ENCODE measurements around the gene BCL6B.
"Not testable (repeated sequence)": the region's sequence is repeated elsewhere in the genome, so short reads cannot be mapped to it uniquely, and the experiment has no call there.

The BCL6B gene, protein sequence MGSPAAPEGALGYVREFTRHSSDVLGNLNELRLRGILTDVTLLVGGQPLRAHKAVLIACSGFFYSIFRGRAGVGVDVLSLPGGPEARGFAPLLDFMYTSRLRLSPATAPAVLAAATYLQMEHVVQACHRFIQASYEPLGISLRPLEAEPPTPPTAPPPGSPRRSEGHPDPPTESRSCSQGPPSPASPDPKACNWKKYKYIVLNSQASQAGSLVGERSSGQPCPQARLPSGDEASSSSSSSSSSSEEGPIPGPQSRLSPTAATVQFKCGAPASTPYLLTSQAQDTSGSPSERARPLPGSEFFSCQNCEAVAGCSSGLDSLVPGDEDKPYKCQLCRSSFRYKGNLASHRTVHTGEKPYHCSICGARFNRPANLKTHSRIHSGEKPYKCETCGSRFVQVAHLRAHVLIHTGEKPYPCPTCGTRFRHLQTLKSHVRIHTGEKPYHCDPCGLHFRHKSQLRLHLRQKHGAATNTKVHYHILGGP

DNA sequence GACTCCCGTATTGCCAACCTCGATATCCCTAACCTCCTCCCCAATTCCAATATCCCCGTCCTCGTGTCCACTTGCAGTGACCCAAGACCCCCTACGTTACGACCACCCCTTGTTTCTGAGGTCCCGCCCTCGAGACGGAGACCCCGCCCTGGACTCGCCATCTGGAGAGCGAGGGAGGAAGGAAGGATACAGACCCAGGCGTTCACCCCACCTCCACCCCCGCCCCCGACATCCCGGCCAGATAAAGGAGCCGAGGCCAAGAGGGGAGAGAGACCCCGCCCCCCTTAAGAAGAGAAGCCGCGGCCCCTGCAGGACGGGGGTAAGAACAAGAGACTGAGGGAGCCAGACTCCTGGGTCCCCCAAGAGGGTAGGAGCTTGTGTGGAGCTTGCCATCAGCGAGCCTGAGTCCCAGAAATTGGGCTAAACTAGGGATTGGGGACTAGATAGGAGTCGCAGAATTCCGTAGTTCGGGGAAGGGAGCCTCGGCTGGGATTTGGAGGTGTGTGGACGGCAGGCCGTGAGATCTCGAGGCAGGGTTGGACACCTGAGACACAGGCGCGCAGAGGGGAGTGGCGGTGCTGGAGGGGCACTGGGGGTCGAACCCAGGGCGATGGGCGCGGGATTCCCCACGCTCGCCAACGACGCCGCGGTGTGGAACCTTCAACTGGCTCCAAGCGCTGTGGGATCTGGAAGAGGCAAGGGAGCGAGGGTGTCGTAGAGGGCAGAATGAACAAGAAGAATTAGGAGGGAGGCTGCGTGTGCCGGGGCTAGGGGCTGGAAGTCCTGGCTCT is at the start of gene BCL6B:
Gene BCL6B (plus strand): TSS at position 270 of the 791 bp plus-strand sequence. CDS start 622 bp downstream, outside the sequence.
- Histone ChIP-seq H3K9ac (ENCODE audit: low read depth, low read length) (no peak within 1 kb of the TSS; the same call in 1 of the 2 replicates), H3K4me3 (ENCODE audit: low read depth, low read length) (peak within 1 kb of the TSS; percentile 64), H3K27me3 (ENCODE audit: control insufficient read depth, insufficient read depth, low read length) (peaks cover 33% of the 10 kb centered on the region), H3K9me3 (ENCODE audit: control insufficient read depth, insufficient read depth, low read length) (no peaks in the 10 kb centered on the region), H3K36me3 (ENCODE audit: control insufficient read depth, insufficient read depth, low read length) (no peaks in the 10 kb centered on the region), H3K27ac (ENCODE audit: low read depth, low read length) (no peak within 1 kb of the TSS), H3K4me1 (ENCODE audit: control insufficient read depth, insufficient read depth, low read length) (peaks cover 12% of the 10 kb centered on the region)

DNA sequence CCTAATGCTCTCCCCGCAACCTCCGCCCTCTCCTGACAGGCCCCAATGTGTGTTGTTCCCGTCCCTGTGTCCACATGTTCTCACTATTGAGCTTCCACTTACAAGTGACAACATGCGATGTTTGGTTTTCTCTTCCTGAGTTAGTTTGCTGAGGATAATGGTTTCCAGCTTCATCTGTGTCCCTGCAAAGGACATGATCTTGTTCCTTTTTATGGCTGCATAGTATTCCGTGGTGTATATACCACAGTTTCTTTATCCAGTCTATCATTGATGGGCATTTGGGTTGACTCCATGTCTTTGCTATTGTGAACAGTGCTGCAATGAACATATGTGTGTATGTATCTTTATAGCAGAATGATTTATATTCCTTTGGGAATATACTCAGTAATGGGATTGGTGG is 43.4 kb upstream of the BCL6B start:
- not testable (repeated sequence) for H3K9me3 ChIP-seq (ENCODE audit: control insufficient read depth, insufficient read depth, low read length); H3K27me3 ChIP-seq (ENCODE audit: control insufficient read depth, insufficient read depth, low read length); H3K36me3 ChIP-seq (ENCODE audit: control insufficient read depth, insufficient read depth, low read length); H3K9ac ChIP-seq (ENCODE audit: low read depth, low read length); H3K4me3 ChIP-seq (ENCODE audit: low read depth, low read length); H3K27ac ChIP-seq (ENCODE audit: low read depth, low read length); H3K4me1 ChIP-seq (ENCODE audit: control insufficient read depth, insufficient read depth, low read length)

DNA sequence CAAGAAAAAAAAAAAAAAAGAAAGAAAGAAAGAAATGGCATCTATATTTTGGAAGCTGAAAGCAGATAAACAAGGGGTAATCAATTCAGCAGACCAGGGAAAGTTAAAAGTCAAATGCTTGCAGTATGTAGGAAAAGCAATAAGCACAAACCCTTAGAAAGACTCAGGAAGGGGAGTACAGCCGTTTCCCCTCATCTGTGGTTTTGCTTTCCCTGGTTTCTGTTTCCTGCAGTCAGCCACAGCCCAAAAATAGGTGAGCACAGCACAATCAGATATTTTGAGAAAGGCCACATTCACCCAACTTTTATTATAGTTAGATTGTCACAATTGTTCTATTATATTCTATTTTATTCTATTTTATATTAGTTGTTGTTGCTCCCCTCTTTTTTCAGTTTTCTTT is 41.4 kb upstream of the BCL6B start:
- Histone ChIP-seq H3K4me1 (ENCODE audit: control insufficient read depth, insufficient read depth, low read length) (no peaks in the 10 kb centered on the region), H3K9ac (ENCODE audit: low read depth, low read length) (no peak overlapping the region), H3K9me3 (ENCODE audit: control insufficient read depth, insufficient read depth, low read length) (no peaks in the 10 kb centered on the region), H3K36me3 (ENCODE audit: control insufficient read depth, insufficient read depth, low read length) (no peaks in the 10 kb centered on the region), H3K27ac (ENCODE audit: low read depth, low read length) (no peak overlapping the region), H3K4me3 (ENCODE audit: low read depth, low read length) (no peak overlapping the region), H3K27me3 (ENCODE audit: control insufficient read depth, insufficient read depth, low read length) (no peaks in the 10 kb centered on the region)

GRCh38 chr17:6985266-6985665 is 37.6 kb upstream of the BCL6B start:
- no peaks in the 10 kb centered on the region for H3K9me3 ChIP-seq (ENCODE audit: control insufficient read depth, insufficient read depth, low read length)
- no peaks in the 10 kb centered on the region for H3K27me3 ChIP-seq (ENCODE audit: control insufficient read depth, insufficient read depth, low read length)
- no peaks in the 10 kb centered on the region for H3K36me3 ChIP-seq (ENCODE audit: control insufficient read depth, insufficient read depth, low read length)
- H3K9ac ChIP-seq (ENCODE audit: low read depth, low read length) = no peak overlapping the region
- H3K4me1 ChIP-seq (ENCODE audit: control insufficient read depth, insufficient read depth, low read length) = no peaks in the 10 kb centered on the region
- no peak overlapping the region for H3K4me3 ChIP-seq (ENCODE audit: low read depth, low read length)
- no peak overlapping the region for H3K27ac ChIP-seq (ENCODE audit: low read depth, low read length)

DNA sequence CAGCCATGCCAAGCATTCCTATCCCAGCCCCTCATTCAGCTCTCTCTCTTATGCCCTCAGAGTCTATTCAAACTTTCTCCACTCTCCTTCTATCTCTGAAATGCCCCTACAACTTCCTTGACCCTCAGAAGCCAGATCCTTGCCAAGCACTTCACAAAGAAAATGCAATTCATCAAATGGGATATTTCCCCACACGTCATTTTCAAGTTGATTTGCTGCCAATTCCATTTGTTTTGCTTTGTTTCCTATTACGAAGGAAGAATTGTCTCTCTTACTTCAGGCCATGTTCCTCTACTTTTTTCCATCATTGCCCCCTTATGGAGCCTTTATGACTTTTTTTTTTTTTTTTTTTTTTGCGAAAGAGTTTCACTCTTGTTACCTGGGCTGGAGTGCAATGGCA is 36.2 kb upstream of the BCL6B start:
- no peak overlapping the region for H3K4me3 ChIP-seq (ENCODE audit: low read depth, low read length)
- no peaks in the 10 kb centered on the region for H3K9me3 ChIP-seq (ENCODE audit: control insufficient read depth, insufficient read depth, low read length)
- no peaks in the 10 kb centered on the region for H3K36me3 ChIP-seq (ENCODE audit: control insufficient read depth, insufficient read depth, low read length)
- no peaks in the 10 kb centered on the region for H3K4me1 ChIP-seq (ENCODE audit: control insufficient read depth, insufficient read depth, low read length)
- no peak overlapping the region for H3K27ac ChIP-seq (ENCODE audit: low read depth, low read length)
- no peak overlapping the region for H3K9ac ChIP-seq (ENCODE audit: low read depth, low read length)
- H3K27me3 ChIP-seq (ENCODE audit: control insufficient read depth, insufficient read depth, low read length) = no peaks in the 10 kb centered on the region

DNA sequence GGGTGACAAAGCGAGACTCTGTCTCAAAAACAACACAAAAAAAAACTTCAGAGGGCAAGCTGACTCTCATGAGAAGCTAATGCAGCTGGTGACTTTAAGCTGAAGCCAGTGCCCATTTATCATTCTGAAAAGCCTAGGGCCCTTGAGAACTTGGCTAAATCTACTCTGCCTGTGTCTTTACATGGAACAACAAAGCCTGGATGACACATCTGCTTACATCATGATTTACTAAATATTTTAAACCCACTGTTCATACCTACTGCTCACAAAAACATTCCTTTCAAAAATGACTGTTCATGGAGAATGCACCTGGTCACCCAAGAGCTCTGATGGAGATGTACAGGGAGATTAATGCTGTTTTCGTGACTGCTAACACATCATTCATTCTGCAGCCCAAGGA is 33.1 kb upstream of the BCL6B start:
- Histone ChIP-seq H3K4me3 (ENCODE audit: low read depth, low read length) (no peak overlapping the region), H3K27ac (ENCODE audit: low read depth, low read length) (no peak overlapping the region), H3K9me3 (ENCODE audit: control insufficient read depth, insufficient read depth, low read length) (no peaks in the 10 kb centered on the region), H3K9ac (ENCODE audit: low read depth, low read length) (no peak overlapping the region), H3K36me3 (ENCODE audit: control insufficient read depth, insufficient read depth, low read length) (no peaks in the 10 kb centered on the region), H3K4me1 (ENCODE audit: control insufficient read depth, insufficient read depth, low read length) (no peaks in the 10 kb centered on the region), H3K27me3 (ENCODE audit: control insufficient read depth, insufficient read depth, low read length) (peaks cover 12% of the 10 kb centered on the region)

- not testable (repeated sequence) for H3K36me3 ChIP-seq (ENCODE audit: control insufficient read depth, insufficient read depth, low read length); H3K27ac ChIP-seq (ENCODE audit: low read depth, low read length); H3K9me3 ChIP-seq (ENCODE audit: control insufficient read depth, insufficient read depth, low read length); H3K4me3 ChIP-seq (ENCODE audit: low read depth, low read length); H3K9ac ChIP-seq (ENCODE audit: low read depth, low read length); H3K4me1 ChIP-seq (ENCODE audit: control insufficient read depth, insufficient read depth, low read length)
- peaks cover 36% of the 10 kb centered on the region for H3K27me3 ChIP-seq (ENCODE audit: control insufficient read depth, insufficient read depth, low read length)
Observed at GRCh38 chr17:6993613-6994056, 29.2 kb upstream of the BCL6B start.

- Histone ChIP-seq H3K27ac (ENCODE audit: low read depth, low read length) (no peak overlapping the region), H3K4me1 (ENCODE audit: control insufficient read depth, insufficient read depth, low read length) (no peaks in the 10 kb centered on the region), H3K9ac (ENCODE audit: low read depth, low read length) (no peak overlapping the region), H3K27me3 (ENCODE audit: control insufficient read depth, insufficient read depth, low read length) (peaks cover 36% of the 10 kb centered on the region), H3K36me3 (ENCODE audit: control insufficient read depth, insufficient read depth, low read length) (peaks cover 3% of the 10 kb centered on the region; the same call in 1 of the 2 replicates), H3K4me3 (ENCODE audit: low read depth, low read length) (no peak overlapping the region), H3K9me3 (ENCODE audit: control insufficient read depth, insufficient read depth, low read length) (no peaks in the 10 kb centered on the region)
Observed at GRCh38 chr17:6994118-6994598, 28.7 kb upstream of the BCL6B start.

- H3K4me3 ChIP-seq (ENCODE audit: low read depth, low read length) = peak overlapping the region; percentile 77; the same call in 1 of the 2 replicates
- H3K9ac ChIP-seq (ENCODE audit: low read depth, low read length) = no peak overlapping the region
- H3K36me3 ChIP-seq (ENCODE audit: control insufficient read depth, insufficient read depth, low read length) = peaks cover 3% of the 10 kb centered on the region; the same call in 1 of the 2 replicates
- no peaks in the 10 kb centered on the region for H3K4me1 ChIP-seq (ENCODE audit: control insufficient read depth, insufficient read depth, low read length)
- peaks cover 36% of the 10 kb centered on the region for H3K27me3 ChIP-seq (ENCODE audit: control insufficient read depth, insufficient read depth, low read length)
- no peak overlapping the region for H3K27ac ChIP-seq (ENCODE audit: low read depth, low read length)
- H3K9me3 ChIP-seq (ENCODE audit: control insufficient read depth, insufficient read depth, low read length) = no peaks in the 10 kb centered on the region
Observed at GRCh38 chr17:6994666-6995256, 28.1 kb upstream of the BCL6B start.

DNA sequence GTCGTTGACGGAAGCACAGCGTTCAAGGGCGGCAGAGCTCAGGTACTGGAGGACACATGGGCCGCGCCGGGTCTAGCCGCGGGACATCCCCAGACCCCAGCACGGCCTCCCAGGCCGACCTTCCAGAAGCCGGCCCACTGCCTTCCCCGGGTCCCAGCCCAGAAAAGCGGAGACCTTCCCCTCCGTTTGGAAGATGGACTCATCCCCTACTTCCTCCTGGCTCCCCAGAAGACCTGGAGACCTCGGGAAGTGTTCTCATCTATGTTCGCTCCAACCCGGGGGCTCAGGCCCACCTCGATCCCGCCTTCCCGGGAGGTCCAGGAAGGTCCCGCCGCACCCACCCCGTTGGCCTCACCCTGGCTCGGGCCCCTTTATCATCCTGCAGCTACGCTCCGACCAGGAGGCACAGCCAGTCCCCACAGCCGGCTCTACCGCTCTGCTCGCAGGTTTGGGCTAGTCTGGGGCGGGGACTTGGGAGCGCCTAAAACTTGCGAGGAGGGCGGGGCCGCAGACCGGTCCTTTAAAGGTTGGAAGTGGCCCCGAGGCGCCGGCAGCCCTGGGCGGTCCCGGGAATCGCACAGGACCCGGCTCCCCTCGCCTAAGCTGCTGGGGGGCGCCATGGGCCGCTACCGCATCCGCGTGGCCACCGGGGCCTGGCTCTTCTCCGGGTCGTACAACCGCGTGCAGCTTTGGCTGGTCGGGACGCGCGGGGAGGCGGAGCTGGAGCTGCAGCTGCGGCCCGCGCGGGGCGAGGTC is 27.2 kb upstream of the BCL6B start, which contains the start of gene ALOX12:
Gene ALOX12 (plus strand): TSS at position 550 of the 756 bp plus-strand sequence. CDS start 69 bp downstream, at position 619.
- H3K4me1 ChIP-seq (ENCODE audit: control insufficient read depth, insufficient read depth, low read length) = no peaks in the 10 kb centered on the region
- no peak within 1 kb of the TSS for H3K27ac ChIP-seq (ENCODE audit: low read depth, low read length)
- H3K4me3 ChIP-seq (ENCODE audit: low read depth, low read length) = peak within 1 kb of the TSS; percentile 77
- H3K9ac ChIP-seq (ENCODE audit: low read depth, low read length) = 0 out of 2 replicates have a peak within 1 kb of the TSS, but pooled peaks have one; percentile 14
- H3K36me3 ChIP-seq (ENCODE audit: control insufficient read depth, insufficient read depth, low read length) = peaks cover 5% of the 10 kb centered on the region; the same call in 1 of the 2 replicates
- H3K27me3 ChIP-seq (ENCODE audit: control insufficient read depth, insufficient read depth, low read length) = peaks cover 36% of the 10 kb centered on the region
- H3K9me3 ChIP-seq (ENCODE audit: control insufficient read depth, insufficient read depth, low read length) = no peaks in the 10 kb centered on the region
